HG02571 (cell line): ENCODE data around the gene CRABP1.

Experiments
- ATAC-seq: cut with Tn5 transposase; IDR thresholded peaks from one replicate; pipeline ENCODE4 v1.9.1; 2021; ENCODE audit warnings: mild to moderate bottlenecking, moderate library complexity; ENCODE audit not compliant: unreplicated experiment

The CRABP1 gene

DNA sequence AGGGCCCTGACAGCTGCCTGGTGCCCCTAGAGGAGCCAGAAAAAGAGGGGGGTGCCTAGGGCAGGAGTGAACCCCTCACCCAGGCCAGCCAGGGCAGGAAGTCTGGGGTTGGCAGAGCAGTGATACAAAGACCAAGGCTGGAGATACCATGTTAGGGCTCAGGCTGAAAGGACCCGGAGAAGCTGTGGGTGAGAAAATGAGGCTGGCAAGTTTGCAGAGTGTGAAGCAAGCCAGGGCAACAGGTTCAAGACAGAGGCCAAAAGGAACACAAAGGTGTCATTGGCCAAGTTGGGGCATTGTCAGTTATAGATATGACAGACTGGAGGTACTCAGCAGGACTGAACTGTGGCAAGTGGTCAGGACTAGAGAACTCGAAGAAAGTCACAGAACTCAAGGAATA, 57.2 kb downstream of the CRABP1 start:
- ATAC-seq, result no peak
